ENCODE measurements around the gene SH3BP5L. TPM values are rescaled to one million over a fixed set of nuclear protein-coding genes. Genes with fewer than 3 reads are reported as not detected.

The SH3BP5L gene
- total and polyA plus RNA-seq, 8 donors = 9.6 to 20.0 (median 13.8) TPM

DNA sequence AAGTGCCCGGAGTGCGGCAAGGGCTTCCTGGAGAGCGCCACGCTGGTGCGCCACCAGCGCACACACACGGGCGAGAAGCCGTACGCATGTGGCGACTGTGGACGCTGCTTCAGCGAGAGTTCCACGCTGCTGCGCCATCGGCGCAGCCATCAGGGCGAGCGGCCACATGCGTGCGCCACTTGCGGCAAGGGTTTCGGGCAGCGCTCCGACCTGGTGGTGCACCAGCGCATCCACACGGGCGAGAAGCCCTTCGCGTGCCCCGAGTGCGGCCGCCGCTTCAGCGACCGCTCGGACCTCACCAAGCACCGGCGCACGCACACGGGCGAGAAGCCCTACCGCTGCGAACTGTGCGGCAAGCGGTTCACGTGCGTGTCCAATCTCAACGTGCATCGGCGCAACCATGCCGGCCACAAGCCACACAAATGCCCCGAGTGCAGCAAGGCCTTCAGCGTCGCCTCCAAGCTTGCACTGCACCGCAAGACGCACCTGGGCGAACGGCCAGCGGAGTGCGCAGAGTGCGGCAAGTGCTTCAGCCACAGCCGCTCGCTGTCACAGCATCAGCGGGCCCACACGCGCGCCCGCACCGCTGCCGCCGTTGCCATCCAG is 22.3 kb upstream of the SH3BP5L start:
- no peaks in the 10 kb centered on the region for H3K9me3 ChIP-seq
- 95 to 97% (median 97%) methylated on average over 42 to 72 of the region's 72 CpGs for WGBS, 5 donors
- no peak for TF ChIP-seq EP300 (IDR thresholded peaks at IDR 0.05)
- no peak for TF ChIP-seq POLR2A (IDR thresholded peaks at IDR 0.05)
- TF ChIP-seq CTCF (IDR thresholded peaks at IDR 0.05) = no peak
- TF ChIP-seq POLR2AphosphoS5 (IDR thresholded peaks at IDR 0.05) = no peak

GRCh38 chr1:248847181-248847955 is 21.7 kb upstream of the SH3BP5L start:
- Histone ChIP-seq H3K27ac (no peak overlapping the region), H3K36me3 (peaks cover 60 to 90% (median 83%) of the 10 kb centered on the region in 4 donors), H3K27me3 (no peaks in the 10 kb centered on the region), H3K9me3 (no peaks in the 10 kb centered on the region), H3K4me3 (no peak overlapping the region), H3K4me1 (peaks cover 3 to 23% (median 14%) of the 10 kb centered on the region in 4 donors)
- intact Hi-C loops (cut with DNase I; ENCODE audit: low total_unique reads) = no loop called here
- DNase-seq = no peak
- 92 to 97% (median 95%) methylated on average over 52 to 76 of the region's 76 CpGs for WGBS, 5 donors
- TF ChIP-seq POLR2AphosphoS5 (IDR thresholded peaks at IDR 0.05) (no peak), EP300 (IDR thresholded peaks at IDR 0.05) (no peak), CTCF (IDR thresholded peaks at IDR 0.05) (no peak), POLR2A (IDR thresholded peaks at IDR 0.05) (no peak)

More for the DNA sequence above, 22.3 kb upstream of the SH3BP5L start:
- Histone ChIP-seq H3K27ac (no peak overlapping the region), H3K27me3 (no peaks in the 10 kb centered on the region), H3K4me3 (no peak overlapping the region), H3K36me3 (peaks cover 60 to 86% (median 81%) of the 10 kb centered on the region in 4 donors), H3K4me1 (peaks cover 1 to 17% (median 8%) of the 10 kb centered on the region in 4 donors)
- DNase-seq = no peak
- intact Hi-C loops (cut with DNase I; ENCODE audit: low total_unique reads) = no loop called here

DNA sequence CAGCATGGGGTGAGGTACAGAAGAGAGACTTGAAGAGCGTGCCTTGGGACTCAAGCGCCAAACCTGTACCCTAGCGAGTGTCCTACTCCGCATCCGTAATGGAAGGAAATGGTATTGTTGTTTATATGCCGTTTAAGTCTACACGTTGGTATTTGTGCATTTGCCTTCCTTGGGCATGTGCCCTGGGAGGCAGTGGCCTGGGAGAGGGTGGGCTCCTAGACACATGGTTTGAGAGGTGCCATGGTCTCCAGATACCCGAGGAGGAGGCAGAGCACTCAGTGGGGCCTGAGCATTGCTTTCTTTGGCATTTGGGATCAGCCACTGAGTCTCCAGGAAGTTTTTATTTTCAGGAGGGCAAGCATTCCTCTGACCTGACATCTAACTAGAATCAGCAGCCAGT is 18.8 kb upstream of the SH3BP5L start:
- Histone ChIP-seq H3K4me1 (peaks cover 28 to 42% (median 31%) of the 10 kb centered on the region in 4 donors), H3K27me3 (no peaks in the 10 kb centered on the region), H3K9me3 (no peaks in the 10 kb centered on the region), H3K27ac (no peak overlapping the region), H3K36me3 (peaks cover 50 to 66% (median 56%) of the 10 kb centered on the region in 4 donors), H3K4me3 (no peak overlapping the region)
- no peak for DNase-seq
- intact Hi-C loops (cut with DNase I; ENCODE audit: low total_unique reads) = no loop called here
- TF ChIP-seq CTCF (IDR thresholded peaks at IDR 0.05) = no peak
- TF ChIP-seq EP300 (IDR thresholded peaks at IDR 0.05) = no peak
- TF ChIP-seq POLR2A (IDR thresholded peaks at IDR 0.05) = no peak
- no peak for TF ChIP-seq POLR2AphosphoS5 (IDR thresholded peaks at IDR 0.05)
- WGBS, 5 donors = 83 to 90% (median 86%) methylated on average over 8 of the region's 8 CpGs

GRCh38 chr1:248843687-248844086 is 18.0 kb upstream of the SH3BP5L start:
- Histone ChIP-seq H3K9me3 (no peaks in the 10 kb centered on the region), H3K4me1 (peaks cover 30 to 46% (median 35%) of the 10 kb centered on the region in 4 donors), H3K27me3 (no peaks in the 10 kb centered on the region), H3K36me3 (peaks cover 43 to 58% (median 48%) of the 10 kb centered on the region in 4 donors), H3K4me3 (no peak overlapping the region), H3K27ac (no peak overlapping the region)
- no peak for DNase-seq
- intact Hi-C loops (cut with DNase I; ENCODE audit: low total_unique reads) = no loop called here
- TF ChIP-seq CTCF (IDR thresholded peaks at IDR 0.05) (no peak), EP300 (IDR thresholded peaks at IDR 0.05) (no peak), POLR2A (IDR thresholded peaks at IDR 0.05) (no peak), POLR2AphosphoS5 (IDR thresholded peaks at IDR 0.05) (no peak)
- 67 to 86% (median 78%) methylated on average over 3 of the region's 3 CpGs for WGBS, 5 donors

Data from stomach (tissue), 9 donors.